ENCODE data around the gene HBA2. TPM values are rescaled to one million over a fixed set of nuclear protein-coding genes. Genes with fewer than 3 reads are reported as not detected.
"Not testable (repeated sequence)": the region's sequence is repeated elsewhere in the genome, so short reads cannot be mapped to it uniquely, and the experiment has no call there.

HBA2 gene
- total RNA-seq, 2 donors from 2014 or later: 50.7 to 136 TPM

DNA sequence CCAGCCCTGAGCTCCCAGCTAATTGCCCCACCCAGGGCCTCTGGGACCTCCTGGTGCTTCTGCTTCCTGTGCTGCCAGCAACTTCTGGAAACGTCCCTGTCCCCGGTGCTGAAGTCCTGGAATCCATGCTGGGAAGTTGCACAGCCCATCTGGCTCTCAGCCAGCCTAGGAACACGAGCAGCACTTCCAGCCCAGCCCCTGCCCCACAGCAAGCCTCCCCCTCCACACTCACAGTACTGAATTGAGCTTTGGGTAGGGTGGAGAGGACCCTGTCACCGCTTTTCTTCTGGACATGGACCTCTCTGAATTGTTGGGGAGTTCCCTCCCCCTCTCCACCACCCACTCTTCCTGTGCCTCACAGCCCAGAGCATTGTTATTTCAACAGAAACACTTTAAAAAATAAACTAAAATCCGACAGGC is 2.6 kb upstream of the HBA2 start:
- peak; percentile 24 to 58 for ATAC-seq
- intact Hi-C loops (cut with DNase I); DNase-seq: not testable (repeated sequence)

DNA sequence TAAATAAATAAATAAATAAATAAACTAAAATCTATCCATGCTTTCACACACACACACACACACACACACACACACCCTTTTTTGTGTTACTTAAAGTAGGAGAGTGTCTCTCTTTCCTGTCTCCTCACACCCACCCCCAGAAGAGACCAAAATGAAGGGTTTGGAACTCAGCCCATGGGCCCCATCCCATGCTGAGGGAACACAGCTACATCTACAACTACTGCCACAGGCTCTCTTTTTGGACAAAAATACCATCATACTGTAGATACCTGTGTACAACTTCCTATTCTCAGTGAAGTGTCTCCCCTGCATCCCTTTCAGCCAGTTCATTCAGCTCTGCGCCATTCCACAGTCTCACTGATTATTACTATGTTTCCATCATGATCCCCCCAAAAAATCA is 1.9 kb upstream of the HBA2 start:
- DNase-seq (no peak), ATAC-seq (no peak)
- intact Hi-C loops (cut with DNase I): no loop called here

DNA sequence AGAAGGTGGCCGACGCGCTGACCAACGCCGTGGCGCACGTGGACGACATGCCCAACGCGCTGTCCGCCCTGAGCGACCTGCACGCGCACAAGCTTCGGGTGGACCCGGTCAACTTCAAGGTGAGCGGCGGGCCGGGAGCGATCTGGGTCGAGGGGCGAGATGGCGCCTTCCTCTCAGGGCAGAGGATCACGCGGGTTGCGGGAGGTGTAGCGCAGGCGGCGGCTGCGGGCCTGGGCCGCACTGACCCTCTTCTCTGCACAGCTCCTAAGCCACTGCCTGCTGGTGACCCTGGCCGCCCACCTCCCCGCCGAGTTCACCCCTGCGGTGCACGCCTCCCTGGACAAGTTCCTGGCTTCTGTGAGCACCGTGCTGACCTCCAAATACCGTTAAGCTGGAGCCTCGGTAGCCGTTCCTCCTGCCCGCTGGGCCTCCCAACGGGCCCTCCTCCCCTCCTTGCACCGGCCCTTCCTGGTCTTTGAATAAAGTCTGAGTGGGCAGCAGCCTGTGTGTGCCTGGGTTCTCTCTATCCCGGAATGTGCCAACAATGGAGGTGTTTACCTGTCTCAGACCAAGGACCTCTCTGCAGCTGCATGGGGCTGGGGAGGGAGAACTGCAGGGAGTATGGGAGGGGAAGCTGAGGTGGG is 657 bp downstream of the HBA2 start:
- ATAC-seq; DNase-seq; intact Hi-C loops (cut with DNase I): not testable (repeated sequence)

DNA sequence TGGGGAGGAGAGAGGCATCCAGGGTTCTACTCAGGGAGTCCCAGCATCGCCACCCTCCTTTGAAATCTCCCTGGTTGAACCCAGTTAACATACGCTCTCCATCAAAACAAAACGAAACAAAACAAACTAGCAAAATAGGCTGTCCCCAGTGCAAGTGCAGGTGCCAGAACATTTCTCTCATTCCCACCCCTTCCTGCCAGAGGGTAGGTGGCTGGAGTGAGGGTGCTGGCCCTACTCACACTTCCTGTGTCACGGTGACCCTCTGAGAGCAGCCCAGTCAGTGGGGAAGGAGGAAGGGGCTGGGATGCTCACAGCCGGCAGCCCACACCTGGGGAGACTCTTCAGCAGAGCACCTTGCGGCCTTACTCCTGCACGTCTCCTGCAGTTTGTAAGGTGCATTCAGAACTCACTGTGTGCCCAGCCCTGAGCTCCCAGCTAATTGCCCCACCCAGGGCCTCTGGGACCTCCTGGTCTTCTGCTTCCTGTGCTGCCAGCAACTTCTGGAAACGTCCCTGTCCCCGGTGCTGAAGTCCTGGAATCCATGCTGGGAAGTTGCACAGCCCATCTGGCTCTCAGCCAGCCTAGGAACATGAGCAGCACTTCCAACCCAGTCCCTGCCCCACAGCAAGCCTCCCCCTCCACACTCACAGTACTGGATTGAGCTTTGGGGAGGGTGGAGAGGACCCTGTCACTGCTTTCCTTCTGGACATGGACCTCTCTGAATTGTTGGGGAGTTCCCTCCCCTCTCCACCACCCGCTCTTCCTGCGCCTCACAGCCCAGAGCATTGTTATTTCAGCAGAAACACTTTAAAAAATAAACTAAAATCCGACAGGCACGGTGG is 1.5 kb downstream of the HBA2 start:
- intact Hi-C loops (cut with DNase I): not testable (repeated sequence)

DNA sequence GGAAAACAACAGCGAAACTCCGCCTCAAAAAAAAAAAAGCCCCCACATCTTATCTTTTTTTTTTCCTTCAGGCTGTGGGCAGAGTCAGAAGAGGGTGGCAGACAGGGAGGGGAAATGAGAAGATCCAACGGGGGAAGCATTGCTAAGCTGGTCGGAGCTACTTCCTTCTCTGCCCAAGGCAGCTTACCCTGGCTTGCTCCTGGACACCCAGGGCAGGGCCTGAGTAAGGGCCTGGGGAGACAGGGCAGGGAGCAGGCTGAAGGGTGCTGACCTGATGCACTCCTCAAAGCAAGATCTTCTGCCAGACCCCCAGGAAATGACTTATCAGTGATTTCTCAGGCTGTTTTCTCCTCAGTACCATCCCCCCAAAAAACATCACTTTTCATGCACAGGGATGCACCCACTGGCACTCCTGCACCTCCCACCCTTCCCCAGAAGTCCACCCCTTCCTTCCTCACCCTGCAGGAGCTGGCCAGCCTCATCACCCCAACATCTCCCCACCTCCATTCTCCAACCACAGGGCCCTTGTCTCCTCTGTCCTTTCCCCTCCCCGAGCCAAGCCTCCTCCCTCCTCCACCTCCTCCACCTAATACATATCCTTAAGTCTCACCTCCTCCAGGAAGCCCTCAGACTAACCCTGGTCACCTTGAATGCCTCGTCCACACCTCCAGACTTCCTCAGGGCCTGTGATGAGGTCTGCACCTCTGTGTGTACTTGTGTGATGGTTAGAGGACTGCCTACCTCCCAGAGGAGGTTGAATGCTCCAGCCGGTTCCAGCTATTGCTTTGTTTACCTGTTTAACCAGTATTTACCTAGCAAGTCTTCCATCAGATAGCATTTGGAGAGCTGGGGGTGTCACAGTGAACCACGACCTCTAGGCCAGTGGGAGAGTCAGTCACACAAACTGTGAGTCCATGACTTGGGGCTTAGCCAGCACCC is 2.6 kb downstream of the HBA2 start:
- intact Hi-C loops (cut with DNase I): loop anchor here in 1 of 2 donors (5.0 kb wide), 1 partner anchor 68 kb away; no protein-coding TSS in a partner anchor
- DNase-seq (no peak), ATAC-seq (no peak)

More for the DNA sequence above, 1.5 kb downstream of the HBA2 start:
- peak; percentile 55 for DNase-seq
- peak in 1 of 2 donors; percentile 41 for ATAC-seq

DNA sequence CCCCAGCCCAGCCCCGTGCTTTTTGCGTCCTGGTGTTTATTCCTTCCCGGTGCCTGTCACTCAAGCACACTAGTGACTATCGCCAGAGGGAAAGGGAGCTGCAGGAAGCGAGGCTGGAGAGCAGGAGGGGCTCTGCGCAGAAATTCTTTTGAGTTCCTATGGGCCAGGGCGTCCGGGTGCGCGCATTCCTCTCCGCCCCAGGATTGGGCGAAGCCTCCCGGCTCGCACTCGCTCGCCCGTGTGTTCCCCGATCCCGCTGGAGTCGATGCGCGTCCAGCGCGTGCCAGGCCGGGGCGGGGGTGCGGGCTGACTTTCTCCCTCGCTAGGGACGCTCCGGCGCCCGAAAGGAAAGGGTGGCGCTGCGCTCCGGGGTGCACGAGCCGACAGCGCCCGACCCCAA is 3.3 kb downstream of the HBA2 start:
- DNase-seq, ATAC-seq: not testable (repeated sequence)

DNA sequence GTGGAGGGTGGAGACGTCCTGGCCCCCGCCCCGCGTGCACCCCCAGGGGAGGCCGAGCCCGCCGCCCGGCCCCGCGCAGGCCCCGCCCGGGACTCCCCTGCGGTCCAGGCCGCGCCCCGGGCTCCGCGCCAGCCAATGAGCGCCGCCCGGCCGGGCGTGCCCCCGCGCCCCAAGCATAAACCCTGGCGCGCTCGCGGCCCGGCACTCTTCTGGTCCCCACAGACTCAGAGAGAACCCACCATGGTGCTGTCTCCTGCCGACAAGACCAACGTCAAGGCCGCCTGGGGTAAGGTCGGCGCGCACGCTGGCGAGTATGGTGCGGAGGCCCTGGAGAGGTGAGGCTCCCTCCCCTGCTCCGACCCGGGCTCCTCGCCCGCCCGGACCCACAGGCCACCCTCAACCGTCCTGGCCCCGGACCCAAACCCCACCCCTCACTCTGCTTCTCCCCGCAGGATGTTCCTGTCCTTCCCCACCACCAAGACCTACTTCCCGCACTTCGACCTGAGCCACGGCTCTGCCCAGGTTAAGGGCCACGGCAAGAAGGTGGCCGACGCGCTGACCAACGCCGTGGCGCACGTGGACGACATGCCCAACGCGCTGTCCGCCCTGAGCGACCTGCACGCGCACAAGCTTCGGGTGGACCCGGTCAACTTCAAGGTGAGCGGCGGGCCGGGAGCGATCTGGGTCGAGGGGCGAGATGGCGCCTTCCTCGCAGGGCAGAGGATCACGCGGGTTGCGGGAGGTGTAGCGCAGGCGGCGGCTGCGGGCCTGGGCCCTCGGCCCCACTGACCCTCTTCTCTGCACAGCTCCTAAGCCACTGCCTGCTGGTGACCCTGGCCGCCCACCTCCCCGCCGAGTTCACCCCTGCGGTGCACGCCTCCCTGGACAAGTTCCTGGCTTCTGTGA is 4.1 kb downstream of the HBA2 start, which contains the start of gene HBA1:
Gene HBA1, plus strand, starts transcription at position 204 of the 906 bp plus-strand sequence. Its CDS starts 37 bp downstream, at position 241.
- intact Hi-C loops (cut with DNase I): loop anchor here in 1 of 2 donors (5.0 kb wide), 1 partner anchor 69 kb away; no protein-coding TSS in a partner anchor
- DNase-seq: not testable (repeated sequence)
- ATAC-seq: peak; percentile 5 to 6

More for the DNA sequence above, 3.3 kb downstream of the HBA2 start:
- intact Hi-C loops (cut with DNase I): loop anchor here in 1 of 2 donors (5.0 kb wide), 1 partner anchor 69 kb away; no protein-coding TSS in a partner anchor

DNA sequence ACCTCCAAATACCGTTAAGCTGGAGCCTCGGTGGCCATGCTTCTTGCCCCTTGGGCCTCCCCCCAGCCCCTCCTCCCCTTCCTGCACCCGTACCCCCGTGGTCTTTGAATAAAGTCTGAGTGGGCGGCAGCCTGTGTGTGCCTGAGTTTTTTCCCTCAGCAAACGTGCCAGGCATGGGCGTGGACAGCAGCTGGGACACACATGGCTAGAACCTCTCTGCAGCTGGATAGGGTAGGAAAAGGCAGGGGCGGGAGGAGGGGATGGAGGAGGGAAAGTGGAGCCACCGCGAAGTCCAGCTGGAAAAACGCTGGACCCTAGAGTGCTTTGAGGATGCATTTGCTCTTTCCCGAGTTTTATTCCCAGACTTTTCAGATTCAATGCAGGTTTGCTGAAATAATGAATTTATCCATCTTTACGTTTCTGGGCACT is 4.7 kb downstream of the HBA2 start:
- no peak for DNase-seq
- intact Hi-C loops (cut with DNase I): loop anchor here in 1 of 2 donors (5.0 kb wide), 1 partner anchor 70 kb away; no protein-coding TSS in a partner anchor

DNA sequence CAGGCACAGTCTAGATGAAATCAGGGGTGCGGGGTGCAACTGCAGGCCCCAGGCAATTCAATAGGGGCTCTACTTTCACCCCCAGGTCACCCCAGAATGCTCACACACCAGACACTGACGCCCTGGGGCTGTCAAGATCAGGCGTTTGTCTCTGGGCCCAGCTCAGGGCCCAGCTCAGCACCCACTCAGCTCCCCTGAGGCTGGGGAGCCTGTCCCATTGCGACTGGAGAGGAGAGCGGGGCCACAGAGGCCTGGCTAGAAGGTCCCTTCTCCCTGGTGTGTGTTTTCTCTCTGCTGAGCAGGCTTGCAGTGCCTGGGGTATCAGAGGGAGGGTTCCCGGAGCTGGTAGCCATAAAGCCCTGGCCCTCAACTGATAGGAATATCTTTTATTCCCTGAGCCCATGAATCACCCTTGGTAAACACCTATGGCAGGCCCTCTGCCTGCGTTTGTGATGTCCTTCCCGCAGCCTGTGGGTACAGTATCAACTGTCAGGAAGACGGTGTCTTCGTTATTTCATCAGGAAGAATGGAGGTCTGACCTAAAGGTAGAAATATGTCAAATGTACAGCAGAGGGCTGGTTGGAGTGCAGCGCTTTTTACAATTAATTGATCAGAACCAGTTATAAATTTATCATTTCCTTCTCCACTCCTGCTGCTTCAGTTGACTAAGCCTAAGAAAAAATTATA is 5.4 kb downstream of the HBA2 start:
- no peak for DNase-seq
- ATAC-seq: no peak
- intact Hi-C loops (cut with DNase I): loop anchor here in 1 of 2 donors (5.0 kb wide), 1 partner anchor 71 kb away; no protein-coding TSS in a partner anchor

More for the DNA sequence above, 4.7 kb downstream of the HBA2 start:
- no peak for ATAC-seq

DNA sequence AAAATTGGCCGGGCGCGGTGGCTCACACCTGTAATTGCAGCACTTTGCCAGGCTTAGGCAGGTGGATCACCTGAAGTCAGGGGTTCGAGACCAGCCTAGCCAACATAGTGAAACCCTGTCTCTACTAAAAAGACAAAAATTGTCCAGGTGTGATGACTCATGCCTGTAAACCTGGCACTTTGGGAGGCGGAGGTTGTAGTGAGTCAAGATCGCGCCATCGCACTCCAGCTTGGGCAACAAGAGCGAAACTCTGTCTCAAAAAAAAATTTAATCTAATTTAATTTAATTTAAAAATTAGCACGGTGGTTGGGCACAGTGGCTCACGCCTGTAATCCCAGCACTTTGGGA is 6.0 kb downstream of the HBA2 start:
- no peak for ATAC-seq
- no peak for DNase-seq
- intact Hi-C loops (cut with DNase I): loop anchor here in 1 of 2 donors (5.0 kb wide), 1 partner anchor 71 kb away; no protein-coding TSS in a partner anchor

DNA sequence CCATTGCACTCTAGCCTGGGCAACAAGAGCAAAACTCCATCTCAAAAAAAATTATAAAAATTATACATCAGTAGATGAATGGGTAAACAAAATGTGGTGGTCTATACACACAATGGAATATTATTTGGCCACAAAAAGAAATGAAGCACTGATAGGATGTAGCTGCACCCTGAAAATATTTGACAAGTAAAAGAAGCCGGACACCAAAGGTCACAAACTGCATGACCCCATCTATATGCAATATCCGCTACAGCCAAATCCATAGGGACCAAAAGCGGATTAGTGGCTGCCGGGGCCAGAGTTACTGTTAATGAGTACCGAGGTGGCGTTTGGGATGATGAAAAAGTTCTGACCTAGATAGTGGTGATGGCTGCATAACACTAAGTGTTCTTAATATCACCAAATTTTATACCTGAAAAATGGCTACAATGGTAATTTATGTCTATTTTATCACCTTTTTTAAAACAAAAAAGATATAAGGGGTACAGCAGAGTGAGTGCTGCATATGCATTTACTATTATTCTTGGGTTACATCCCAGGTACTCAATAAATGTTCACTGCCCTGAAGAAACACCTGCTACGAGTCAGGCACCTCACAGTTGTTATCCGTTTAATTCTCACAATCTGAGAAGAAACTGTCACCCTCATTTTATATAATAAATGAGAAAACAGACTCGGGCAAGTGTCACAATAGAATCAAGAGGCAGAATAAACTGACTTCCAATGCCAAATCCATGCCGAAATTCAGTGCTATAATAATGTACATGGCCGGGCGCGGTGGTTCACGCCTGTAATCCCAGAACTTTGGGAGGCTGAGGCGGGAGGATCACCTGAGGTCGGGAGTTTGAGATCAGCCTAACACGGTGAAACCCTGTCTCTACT is 6.8 kb downstream of the HBA2 start:
- no peak for ATAC-seq
- intact Hi-C loops (cut with DNase I): loop anchor here (5.0 kb wide), 1 partner anchor 72 kb away; no protein-coding TSS in a partner anchor

DNA sequence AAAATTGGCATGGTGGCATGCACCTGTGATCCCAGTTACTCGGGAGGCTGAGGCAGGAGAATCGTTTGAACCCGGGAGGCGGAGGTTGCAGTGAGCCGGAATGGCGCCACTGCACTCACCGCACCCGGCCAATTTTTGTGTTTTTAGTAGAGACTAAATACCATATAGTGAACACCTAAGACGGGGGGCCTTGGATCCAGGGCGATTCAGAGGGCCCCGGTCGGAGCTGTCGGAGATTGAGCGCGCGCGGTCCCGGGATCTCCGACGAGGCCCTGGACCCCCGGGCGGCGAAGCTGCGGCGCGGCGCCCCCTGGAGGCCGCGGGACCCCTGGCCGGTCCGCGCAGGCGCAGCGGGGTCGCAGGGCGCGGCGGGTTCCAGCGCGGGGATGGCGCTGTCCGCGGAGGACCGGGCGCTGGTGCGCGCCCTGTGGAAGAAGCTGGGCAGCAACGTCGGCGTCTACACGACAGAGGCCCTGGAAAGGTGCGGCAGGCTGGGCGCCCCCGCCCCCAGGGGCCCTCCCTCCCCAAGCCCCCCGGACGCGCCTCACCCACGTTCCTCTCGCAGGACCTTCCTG is 7.5 kb downstream of the HBA2 start, which contains the start of gene HBQ1:
Gene HBQ1, plus strand, starts transcription at position 359 of the 575 bp plus-strand sequence. Its CDS starts 28 bp downstream, at position 387.
- DNase-seq (no peak), ATAC-seq (peak; percentile 19 to 32)
- intact Hi-C loops (cut with DNase I): loop anchor here in 1 of 2 donors (5.0 kb wide), 1 partner anchor 73 kb away; no protein-coding TSS in a partner anchor

More for the DNA sequence above, 6.8 kb downstream of the HBA2 start:
- DNase-seq: no peak

DNA sequence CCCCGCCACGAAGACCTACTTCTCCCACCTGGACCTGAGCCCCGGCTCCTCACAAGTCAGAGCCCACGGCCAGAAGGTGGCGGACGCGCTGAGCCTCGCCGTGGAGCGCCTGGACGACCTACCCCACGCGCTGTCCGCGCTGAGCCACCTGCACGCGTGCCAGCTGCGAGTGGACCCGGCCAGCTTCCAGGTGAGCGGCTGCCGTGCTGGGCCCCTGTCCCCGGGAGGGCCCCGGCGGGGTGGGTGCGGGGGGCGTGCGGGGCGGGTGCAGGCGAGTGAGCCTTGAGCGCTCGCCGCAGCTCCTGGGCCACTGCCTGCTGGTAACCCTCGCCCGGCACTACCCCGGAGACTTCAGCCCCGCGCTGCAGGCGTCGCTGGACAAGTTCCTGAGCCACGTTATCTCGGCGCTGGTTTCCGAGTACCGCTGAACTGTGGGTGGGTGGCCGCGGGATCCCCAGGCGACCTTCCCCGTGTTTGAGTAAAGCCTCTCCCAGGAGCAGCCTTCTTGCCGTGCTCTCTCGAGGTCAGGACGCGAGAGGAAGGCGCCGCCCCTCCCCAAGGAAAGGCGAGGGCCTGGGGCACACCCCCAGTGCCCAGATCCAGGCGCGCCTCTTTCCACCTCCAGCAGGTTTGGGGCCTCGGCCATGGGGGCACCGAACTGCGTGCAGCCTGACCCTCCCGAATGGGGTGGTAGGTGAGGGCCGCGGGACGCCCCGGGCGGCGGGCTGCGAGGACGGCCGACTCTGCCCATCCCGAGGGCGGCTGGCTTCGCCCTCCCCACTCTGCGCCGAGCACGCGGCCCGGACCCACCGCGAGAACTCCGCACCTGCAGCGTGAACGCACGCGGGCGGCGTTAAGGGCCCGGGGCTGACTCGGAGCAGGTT is 8.2 kb downstream of the HBA2 start:
- intact Hi-C loops (cut with DNase I): loop anchor here in 1 of 2 donors (5.0 kb wide), 1 partner anchor 74 kb away; no protein-coding TSS in a partner anchor
- DNase-seq: peak; percentile 78
- peak; percentile 78 to 83 for ATAC-seq

DNA sequence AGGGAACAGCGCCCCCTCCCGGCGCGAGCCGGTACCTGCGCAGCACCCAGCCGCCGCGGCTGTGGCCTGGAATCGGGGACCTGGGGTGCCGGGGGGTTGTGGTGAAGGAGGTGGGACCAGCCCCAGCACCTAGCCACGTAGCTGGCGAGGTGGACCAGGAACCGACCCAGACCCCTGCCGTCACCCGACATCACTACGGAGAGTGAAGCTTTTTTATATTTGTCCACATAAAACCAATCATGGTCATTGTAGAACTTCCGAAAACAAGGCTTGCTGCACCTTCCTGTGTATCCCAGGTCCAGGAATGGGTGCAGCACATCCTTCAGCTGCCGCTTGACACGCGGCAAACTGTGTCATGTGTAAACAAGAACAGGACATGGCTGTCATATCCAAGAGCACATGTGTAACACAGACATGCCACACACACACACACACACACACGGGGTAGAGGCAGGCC is 8.9 kb downstream of the HBA2 start:
- ATAC-seq (no peak), DNase-seq (no peak)
- intact Hi-C loops (cut with DNase I): loop anchor here in 1 of 2 donors (5.0 kb wide), 1 partner anchor 74 kb away; no protein-coding TSS in a partner anchor

All from left cardiac atrium (tissue), 4 donors.